B cell (primary cell): ENCODE data around the gene CARMIL1. TPM values are rescaled to one million over a fixed set of nuclear protein-coding genes. Genes with fewer than 3 reads are reported as not detected.

Source experiments
- ATAC-seq: fragments of 200-7000 bp; cut with Tn5 transposase; one replicate; pipeline ENCODE4 v1.10.0; 2021; ENCODE audit warnings: low read depth, mild to moderate bottlenecking, moderate number of reproducible peaks, moderate library complexity
- CTCF ChIA-PET: fragments of 350-600 bp; sonication (Branson Sonifier 250); formaldehyde crosslinking; loops from one replicate; lab custom pipeline; 2021; ENCODE audit warnings: antibody characterized with exemption, inconsistent platforms; lab: Charles Lee
- POLR2A ChIA-PET: fragments of 350-600 bp; sonication (Branson Sonifier 250); formaldehyde crosslinking; loops from one replicate; lab custom pipeline; 2021; ENCODE audit warnings: antibody characterized with exemption; lab: Charles Lee
- DNase-seq: peaks from one replicate; pipeline ENCODE4 v3.0.0; 2013
- H2AFZ ChIP-seq: 2 replicates; pipeline ENCODE4 v1.6.1; 2012; ENCODE audit warnings: mild to moderate bottlenecking, low read depth, low read length; ENCODE audit not compliant: insufficient read depth, poor library complexity, severe bottlenecking
- H3K27ac ChIP-seq, 2 donors: 1 replicate in 1 of 2; 2 replicates in 1 of 2; pipeline ENCODE4 v1.5.1; 2012 to 2013; ENCODE audit warnings: low read length in 2 of 2, mild to moderate bottlenecking in 2 of 2, moderate library complexity in 1 of 2
- H3K27me3 ChIP-seq, 4 experiments: fragments of 200-600 bp in 1 of 4; sonication (generic) in 1 of 4; replicated peaks in 1 of 4; 1 replicate in 2 of 4; 2 replicates in 2 of 4; pipeline versions ENCODE4 v1.6.1 to v1.7.0; 2013 to 2016; ENCODE audit warnings: low read length in 3 of 4, mild to moderate bottlenecking in 2 of 4, mixed read lengths in 1 of 4, moderate library complexity in 1 of 4; ENCODE audit not compliant: insufficient read depth in 4 of 4, control insufficient read depth in 3 of 4; ENCODE audit errors: control extremely low read depth in 1 of 4
- H3K36me3 ChIP-seq, 2 experiments: replicated peaks in 1 of 2; 1 replicate in 1 of 2; 2 replicates in 1 of 2; pipeline versions ENCODE4 v1.6.1 to v1.7.1; 2013; ENCODE audit warnings: low read length in 1 of 2; ENCODE audit not compliant: insufficient read depth in 2 of 2, control insufficient read depth in 1 of 2; ENCODE audit errors: control extremely low read depth in 1 of 2, extremely low read depth in 1 of 2
- H3K4me1 ChIP-seq, 2 donors: fragments of 200-600 bp in 1 of 2; sonication (generic) in 1 of 2; 1 replicate in 1 of 2; 2 replicates in 1 of 2; pipeline versions ENCODE4 v1.5.1 to v1.6.1; 2013 to 2017; ENCODE audit warnings: low read length in 2 of 2; ENCODE audit not compliant: control insufficient read depth in 2 of 2, insufficient read depth in 2 of 2
- H3K4me2 ChIP-seq: replicated peaks from 2 replicates; pipeline ENCODE3; 2012; ENCODE audit warnings: mild to moderate bottlenecking, low read depth, low read length; ENCODE audit not compliant: poor library complexity, severe bottlenecking
- H3K4me3 ChIP-seq, 5 experiments: fragments of 200-600 bp in 1 of 5; sonication (generic) in 1 of 5; 1 replicate in 3 of 5; 2 replicates in 2 of 5; pipeline versions ENCODE4 v1.5.1 to v1.7.0; 2011 to 2016; ENCODE audit warnings: low read length in 4 of 5, mild to moderate bottlenecking in 4 of 5, low read depth in 2 of 5, control low read depth in 1 of 5, moderate library complexity in 1 of 5; ENCODE audit not compliant: insufficient read depth in 1 of 5; ENCODE audit errors: control extremely low read depth in 1 of 5, extremely low read depth in 1 of 5
- H3K79me2 ChIP-seq: fragments of 200-600 bp; sonication (generic); one replicate; pipeline ENCODE4 v1.6.0; 2016; ENCODE audit warnings: low read length; ENCODE audit not compliant: control insufficient read depth, insufficient read depth
- H3K9ac ChIP-seq: fragments of 200-600 bp; sonication (generic); 2 replicates; pipeline ENCODE4 v1.6.1; 2017; ENCODE audit warnings: mild to moderate bottlenecking, low read length, moderate library complexity
- H3K9me3 ChIP-seq, 3 donors: one replicate each; pipeline versions ENCODE4 v1.6.1 to v1.7.1; 2013; ENCODE audit warnings: low read length in 2 of 3; ENCODE audit not compliant: control insufficient read depth in 2 of 3, insufficient read depth in 1 of 3; ENCODE audit errors: control extremely low read depth in 1 of 3
- H4K20me1 ChIP-seq: 2 replicates; pipeline ENCODE4 v1.6.0; 2012; ENCODE audit warnings: mild to moderate bottlenecking, low read length; ENCODE audit not compliant: insufficient read depth, control insufficient read depth, poor library complexity, severe bottlenecking
- H3K27ac Mint-ChIP-seq: one replicate; pipeline ENCODE4 v1.8.0; 2021; ENCODE audit warnings: mixed read lengths
- H3K27me3 Mint-ChIP-seq: one replicate; pipeline ENCODE4 v1.8.0; 2021; ENCODE audit warnings: mixed read lengths
- H3K4me1 Mint-ChIP-seq: one replicate; pipeline ENCODE4 v1.8.0; 2021; ENCODE audit warnings: mixed read lengths
- H3K4me3 Mint-ChIP-seq: one replicate; pipeline ENCODE4 v1.8.0; 2021; ENCODE audit warnings: mixed read lengths
- H3K9me3 Mint-ChIP-seq: one replicate; pipeline ENCODE4 v1.8.0; 2022; ENCODE audit warnings: mixed read lengths; ENCODE audit not compliant: insufficient read depth
- CTCF ChIP-seq: fragments of 200-600 bp; IDR thresholded peaks from one replicate; pipeline ENCODE4 v1.8.0; 2022; ENCODE audit warnings: antibody characterized with exemption, mild to moderate bottlenecking
- EZH2 ChIP-seq: IDR thresholded peaks from 2 replicates; pipeline ENCODE4 v1.6.1; 2012; ENCODE audit warnings: borderline replicate concordance, low read depth, mild to moderate bottlenecking, moderate library complexity, low read length; ENCODE audit not compliant: insufficient read depth, poor library complexity, severe bottlenecking
- WGBS: methylation state at CpG from one replicate; pipeline ENCODE4 v1.1.5; 2013; ENCODE audit warnings: missing lambda C conversion rate; ENCODE audit not compliant: insufficient coverage; 5-methylcytosine and 5-hydroxymethylcytosine counted together
- intact Hi-C: fragments of 100-400 bp; cut with micrococcal nuclease; formaldehyde crosslinking; loops from one replicate; pipeline ENCODE4 v1.10.0; 2022
- polyA plus RNA-seq: library from polyadenylated mRNA; depleted of rRNA; stranded (reverse); fragments of >200 nt; gene quantifications from 2 replicates; pipeline ENCODE4 v1.2.3, GENCODE V29; 2012
- total RNA-seq, 2 donors: library from RNA; stranded (reverse); fragments of 120-200 nt in 1 of 2; gene quantifications; 1 replicate in 1 of 2; 2 replicates in 1 of 2; pipeline versions ENCODE4 v1.2.3 to v1.2.4, GENCODE V29; 2013 to 2022

CARMIL1 gene
- total and polyA plus RNA-seq, 2 donors (not counting 1 experiment from before 2014, with no cell fraction given) = 7.5 to 11.0 TPM

- no peak overlapping the region for H3K4me3 Mint-ChIP-seq
- Histone ChIP-seq H3K4me1 (no peaks in the 10 kb centered on the region), H3K4me2 (no peak overlapping the region), H3K4me3 (no peak overlapping the region), H3K36me3 (no peaks in the 10 kb centered on the region), H2AFZ (no peak overlapping the region), H3K9ac (no peak overlapping the region), H3K9me3 (no peaks in the 10 kb centered on the region), H4K20me1 (no peaks in the 10 kb centered on the region), H3K27ac (no peak overlapping the region), H3K79me2 (no peaks in the 10 kb centered on the region), H3K27me3 (no peaks in the 10 kb centered on the region)
- POLR2A ChIA-PET = no interaction called here
- H3K27me3 Mint-ChIP-seq = peaks cover 4% of the 10 kb centered on the region
- DNase-seq (no peak), ATAC-seq (no peak)
- WGBS = no CpG with 5 or more reads among the region's 2 CpGs
- intact Hi-C loops = loop anchor here (10.0 kb wide), 1 partner anchor 94 kb away; no protein-coding TSS in a partner anchor
- peaks cover under 1% of the 10 kb centered on the region for H3K4me1 Mint-ChIP-seq
- H3K9me3 Mint-ChIP-seq = no peaks in the 10 kb centered on the region
- CTCF ChIA-PET = interaction anchor here (1.6 to 1.9 kb wide), 2 partner anchors 10 to 31 kb away, joined by 3 to 5 read pairs; no protein-coding TSS in a partner anchor
- TF ChIP-seq CTCF (no peak), EZH2 (no peak)
- no peak overlapping the region for H3K27ac Mint-ChIP-seq
Observed at GRCh38 chr6:25458485-25458884, 179.3 kb downstream of the CARMIL1 start.

- ChIA-PET POLR2A (no interaction called here), CTCF (no interaction called here)
- Histone ChIP-seq H2AFZ (no peak overlapping the region), H3K27ac (no peak overlapping the region), H3K9ac (no peak overlapping the region), H3K79me2 (no peaks in the 10 kb centered on the region), H3K4me3 (no peak overlapping the region), H3K9me3 (no peaks in the 10 kb centered on the region), H3K4me2 (no peak overlapping the region), H3K27me3 (no peaks in the 10 kb centered on the region), H3K4me1 (no peaks in the 10 kb centered on the region), H3K36me3 (no peaks in the 10 kb centered on the region), H4K20me1 (no peaks in the 10 kb centered on the region)
- Mint-ChIP-seq H3K4me3 (no peak overlapping the region), H3K27me3 (peaks cover 6% of the 10 kb centered on the region), H3K27ac (no peak overlapping the region), H3K4me1 (peaks cover 4% of the 10 kb centered on the region), H3K9me3 (no peaks in the 10 kb centered on the region)
- ATAC-seq = no peak
- WGBS = no CpG with 5 or more reads among the region's 7 CpGs
- TF ChIP-seq EZH2 (no peak), CTCF (no peak)
- no peak for DNase-seq
- intact Hi-C loops = no loop called here
Observed at GRCh38 chr6:25462235-25462897, 183.2 kb downstream of the CARMIL1 start.
